H1 (cell line): Measurements from ENCODE around the gene MEMO1. TPM values are rescaled to one million over a fixed set of nuclear protein-coding genes. Genes with fewer than 3 reads are reported as not detected.

Experiments
- CTCF ChIA-PET: fragments of 300-600 bp; sonication (Branson Sonifier 250); formaldehyde crosslinking; loops from one replicate; lab custom pipeline; 2021; ENCODE audit not compliant: partially characterized antibody; lab: Charles Lee
- POLR2A ChIA-PET: fragments of 300-600 bp; sonication (Branson Sonifier 250); formaldehyde crosslinking; loops from one replicate; lab custom pipeline; 2021; ENCODE audit warnings: inconsistent platforms; ENCODE audit not compliant: partially characterized antibody; lab: Charles Lee
- DNase-seq, 2 experiments: peaks; one replicate each; pipeline versions ENCODE4 v3.0.0 to v3.0.0-alpha.2; 2010 to 2022; ENCODE audit warnings: low spot score in 2 of 2, low read depth in 1 of 2, mixed read lengths in 1 of 2
- FAIRE-seq: peaks from 2 replicates; lab custom pipeline; 2011; peaks lifted over from hg19 to GRCh38; lab: Jason Lieb, UNC
- H2AFZ ChIP-seq: 2 replicates; pipeline ENCODE4 v1.8.1; 2012; ENCODE audit warnings: low read length, inconsistent platforms
- H2AK5ac ChIP-seq: 2 replicates; pipeline ENCODE4 v1.6.1; 2013; ENCODE audit warnings: low read depth, low read length
- H2BK120ac ChIP-seq: replicated peaks from 2 replicates; pipeline ENCODE3; 2013; ENCODE audit warnings: low read depth, low read length, inconsistent platforms
- H2BK12ac ChIP-seq: 2 replicates; pipeline ENCODE4 v1.6.1; 2013; ENCODE audit warnings: low read depth, low read length
- H2BK15ac ChIP-seq: 2 replicates; pipeline ENCODE4 v1.6.1; 2013; ENCODE audit warnings: low read length
- H2BK20ac ChIP-seq: 2 replicates; pipeline ENCODE4 v1.6.1; 2013; ENCODE audit warnings: low read length
- H2BK5ac ChIP-seq: 2 replicates; pipeline ENCODE4 v1.6.1; 2013; ENCODE audit warnings: low read depth, low read length
- H3K14ac ChIP-seq: 2 replicates; pipeline ENCODE4 v1.6.1; 2013; ENCODE audit warnings: inconsistent platforms; ENCODE audit not compliant: insufficient read length
- H3K18ac ChIP-seq: 2 replicates; pipeline ENCODE4 v1.6.1; 2013; ENCODE audit warnings: low read length; ENCODE audit errors: extremely low read depth
- H3K23ac ChIP-seq: 2 replicates; pipeline ENCODE4 v1.6.1; 2013; ENCODE audit warnings: inconsistent platforms; ENCODE audit not compliant: insufficient read length
- H3K23me2 ChIP-seq: 2 replicates; pipeline ENCODE4 v1.6.1; 2013; ENCODE audit warnings: low read depth, low read length
- H3K27ac ChIP-seq: 2 replicates; pipeline ENCODE4 v1.6.1; 2011; ENCODE audit warnings: low read depth, low read length, inconsistent platforms
- H3K27me3 ChIP-seq, 4 experiments: replicated peaks in 1 of 4; 1 replicate in 1 of 4; 2 replicates in 3 of 4; pipeline versions ENCODE4 v1.6.1 to v1.8.1; 2011 to 2013; ENCODE audit warnings: low read length in 3 of 4, mild to moderate bottlenecking in 3 of 4, inconsistent platforms in 2 of 4, mixed read lengths in 2 of 4, moderate library complexity in 1 of 4; ENCODE audit not compliant: control insufficient read depth in 3 of 4, insufficient read depth in 3 of 4; ENCODE audit errors: extremely low read depth in 1 of 4
- H3K36me3 ChIP-seq, 4 experiments: 2 replicates each; pipeline versions ENCODE4 v1.6.1 to v1.8.1; 2011 to 2013; ENCODE audit warnings: mild to moderate bottlenecking in 4 of 4, low read length in 3 of 4, moderate library complexity in 2 of 4, control low read depth in 1 of 4, inconsistent platforms in 1 of 4; ENCODE audit not compliant: insufficient read depth in 4 of 4, control insufficient read depth in 2 of 4
- H3K4ac ChIP-seq: replicated peaks from 2 replicates; pipeline ENCODE3; 2013; ENCODE audit warnings: low read length, low read depth, mixed read lengths, inconsistent platforms; ENCODE audit not compliant: insufficient read length
- H3K4me1 ChIP-seq, 4 experiments: replicated peaks in 1 of 4; 1 replicate in 1 of 4; 2 replicates in 3 of 4; pipeline versions ENCODE4 v1.6.1 to v1.8.1; 2011 to 2013; ENCODE audit warnings: low read length in 3 of 4, inconsistent platforms in 2 of 4, mixed read lengths in 1 of 4; ENCODE audit not compliant: insufficient read depth in 4 of 4, control insufficient read depth in 3 of 4
- H3K4me2 ChIP-seq, 2 experiments: 2 replicates each; pipeline versions ENCODE4 v1.6.1 to v1.8.1; 2011 to 2013; ENCODE audit warnings: low read depth in 2 of 2, low read length in 2 of 2, control low read depth in 1 of 2, inconsistent platforms in 1 of 2, mild to moderate bottlenecking in 1 of 2; ENCODE audit not compliant: insufficient read depth in 1 of 2
- H3K4me3 ChIP-seq, 4 experiments: fragments of 200-600, 300-600 bp in 1 of 4; sonication (generic), shearing (Covaris generic), sonication (Bioruptor Twin) in 1 of 4; 2 replicates each; pipeline versions ENCODE4 v1.5.1 to v1.8.1; 2011 to 2016; ENCODE audit warnings: low read length in 4 of 4, low read depth in 3 of 4, control low read depth in 2 of 4, inconsistent platforms in 2 of 4, mild to moderate bottlenecking in 2 of 4, mixed read lengths in 1 of 4, moderate library complexity in 1 of 4; ENCODE audit not compliant: insufficient read depth in 2 of 4; ENCODE audit errors: extremely low read depth in 1 of 4
- H3K56ac ChIP-seq: replicated peaks from 2 replicates; pipeline ENCODE3; 2013; ENCODE audit warnings: low read depth, mild to moderate bottlenecking, mixed read lengths, low read length, inconsistent platforms; ENCODE audit not compliant: insufficient read length
- H3K79me1 ChIP-seq: 2 replicates; pipeline ENCODE4 v1.6.1; 2013; ENCODE audit warnings: low read depth, low read length, control low read depth
- H3K79me2 ChIP-seq, 2 experiments: 2 replicates each; pipeline versions ENCODE4 v1.6.1 to v1.8.1; 2012 to 2013; ENCODE audit warnings: low read length in 2 of 2, mild to moderate bottlenecking in 2 of 2, inconsistent platforms in 1 of 2; ENCODE audit not compliant: insufficient read depth in 2 of 2, control insufficient read depth in 1 of 2
- H3K9ac ChIP-seq, 4 experiments: replicated peaks in 1 of 4; 1 replicate in 1 of 4; 2 replicates in 3 of 4; pipeline versions ENCODE4 v1.6.1 to v1.8.1; 2011 to 2013; ENCODE audit warnings: low read depth in 3 of 4, low read length in 3 of 4, control low read depth in 2 of 4, mild to moderate bottlenecking in 2 of 4, moderate library complexity in 2 of 4, inconsistent platforms in 1 of 4; ENCODE audit errors: extremely low read depth in 1 of 4
- H3K9me3 ChIP-seq, 2 experiments: 2 replicates each; pipeline versions ENCODE4 v1.6.1 to v1.8.1; 2012 to 2013; ENCODE audit warnings: mild to moderate bottlenecking in 2 of 2, moderate library complexity in 2 of 2, control low read depth in 1 of 2, inconsistent platforms in 1 of 2, low read depth in 1 of 2, low read length in 1 of 2, mixed read lengths in 1 of 2; ENCODE audit not compliant: insufficient read depth in 2 of 2
- H4K20me1 ChIP-seq, 2 experiments: replicated peaks in 1 of 2; 2 replicates each; pipeline versions ENCODE3 to v1.8.1; 2011 to 2013; ENCODE audit warnings: inconsistent platforms in 2 of 2, low read length in 2 of 2, mild to moderate bottlenecking in 1 of 2; ENCODE audit not compliant: insufficient read depth in 2 of 2, control insufficient read depth in 1 of 2
- H4K5ac ChIP-seq: 2 replicates; pipeline ENCODE4 v1.6.1; 2013; ENCODE audit warnings: low read length, low read depth, mixed read lengths, inconsistent platforms; ENCODE audit not compliant: insufficient read length
- H4K8ac ChIP-seq: 2 replicates; pipeline ENCODE4 v1.8.0; 2013; ENCODE audit warnings: mild to moderate bottlenecking, moderate library complexity, low read length, inconsistent platforms; ENCODE audit not compliant: insufficient read depth; ENCODE audit errors: extremely low read depth
- H4K91ac ChIP-seq: replicated peaks from 2 replicates; pipeline ENCODE3; 2013; ENCODE audit warnings: low read length, mixed read lengths, inconsistent platforms; ENCODE audit not compliant: insufficient read length
- BCL11A ChIP-seq, 2 experiments: IDR thresholded peaks; one replicate each; pipeline ENCODE4 v1.6.1; 2011; ENCODE audit warnings: low read depth in 2 of 2, low read length in 2 of 2, mild to moderate bottlenecking in 2 of 2
- CHD1 ChIP-seq: IDR thresholded peaks from 2 replicates; pipeline ENCODE4 v1.6.1; 2012; ENCODE audit warnings: low read depth, low read length, improper control_type of control experiment
- FOSL1 ChIP-seq: IDR thresholded peaks from 2 replicates; pipeline ENCODE4 v1.6.1; 2011; ENCODE audit warnings: mild to moderate bottlenecking, low read depth, low read length, moderate library complexity; ENCODE audit not compliant: insufficient read depth
- GTF2F1 ChIP-seq: IDR thresholded peaks from 2 replicates; pipeline ENCODE4 v1.6.1; 2012; ENCODE audit warnings: low read depth, low read length, improper control_type of control experiment, borderline replicate concordance
- KDM1A ChIP-seq: fragments of 200-600, 300-600 bp; sonication (generic); IDR thresholded peaks from 2 replicates; pipeline ENCODE4 v1.7.1; 2016; ENCODE audit warnings: mild to moderate bottlenecking, low read length, borderline replicate concordance
- POLR2A ChIP-seq, 2 experiments: IDR thresholded peaks; 1 replicate in 1 of 2; 2 replicates in 1 of 2; pipeline ENCODE4 v1.6.1; 2011; ENCODE audit warnings: low read depth in 2 of 2, low read length in 2 of 2, mild to moderate bottlenecking in 2 of 2; ENCODE audit errors: control extremely low read depth in 1 of 2
- POLR2AphosphoS5 ChIP-seq: IDR thresholded peaks from 2 replicates; pipeline ENCODE4 v1.6.1; 2011; ENCODE audit warnings: low read depth, low read length
- RFX5 ChIP-seq: IDR thresholded peaks from 2 replicates; pipeline ENCODE4 v1.6.1; 2011; ENCODE audit warnings: low read depth, low read length, improper control_type of control experiment, borderline replicate concordance
- RXRA ChIP-seq: IDR thresholded peaks from 2 replicates; pipeline ENCODE4 v1.6.1; 2011; ENCODE audit warnings: low read depth, mild to moderate bottlenecking, low read length, moderate library complexity; ENCODE audit not compliant: insufficient read depth
- SIN3A ChIP-seq, 2 experiments: IDR thresholded peaks in 1 of 2; conservative IDR thresholded peaks in 1 of 2; 2 replicates each; pipeline ENCODE4 v1.6.1; 2011 to 2012; ENCODE audit warnings: low read length in 2 of 2, improper control_type of control experiment in 1 of 2, low read depth in 1 of 2, mild to moderate bottlenecking in 1 of 2
- SP4 ChIP-seq: IDR thresholded peaks from 2 replicates; pipeline ENCODE4 v1.6.1; 2012; ENCODE audit warnings: low read length, inconsistent platforms
- SRF ChIP-seq: IDR thresholded peaks from 2 replicates; pipeline ENCODE4 v1.6.1; 2011; ENCODE audit warnings: mild to moderate bottlenecking, low read depth, low read length, moderate library complexity
- TAF1 ChIP-seq: IDR thresholded peaks from 2 replicates; pipeline ENCODE4 v1.6.1; 2011; ENCODE audit warnings: mild to moderate bottlenecking, low read depth, low read length
- TBP ChIP-seq: IDR thresholded peaks from 2 replicates; pipeline ENCODE4 v1.6.1; 2011; ENCODE audit warnings: low read depth, low read length, improper control_type of control experiment
- TEAD4 ChIP-seq: IDR thresholded peaks from 2 replicates; pipeline ENCODE4 v1.6.1; 2012; ENCODE audit warnings: low read depth, low read length, inconsistent platforms, mixed read lengths
- WGBS, 2 experiments: shearing (Covaris generic) in 1 of 2; methylation state at CpG; one replicate each; pipeline versions ENCODE4 v1.1.6 to v1.1.7; 2013 to 2015; ENCODE audit warnings: low lambda C conversion rate in 2 of 2, mixed read lengths in 2 of 2, inconsistent platforms in 1 of 2, low coverage in 1 of 2, missing lambda C conversion rate in 1 of 2; ENCODE audit not compliant: insufficient replicate concordance in 2 of 2, insufficient coverage in 1 of 2, insufficient read length in 1 of 2; ENCODE audit errors: extremely low coverage in 1 of 2, missing lambda C conversion rate in 1 of 2; 5-methylcytosine and 5-hydroxymethylcytosine counted together
- polyA plus RNA-seq, 7 experiments: library from polyadenylated mRNA; depleted of rRNA in 3 of 7; stranded (reverse) in 5 of 7; unstranded in 2 of 7; fragments of >200 nt in 5 of 7; fragments of 200-250 nt in 2 of 7; gene quantifications; 1 replicate in 5 of 7; 2 replicates in 1 of 7; 4 replicates in 1 of 7; pipeline versions ENCODE4 v1.2.1 to v1.2.3, GENCODE V29; 2011 to 2013; ENCODE audit warnings: missing spikeins in 2 of 7, mixed read lengths in 2 of 7
- total RNA-seq: library from RNA; stranded (reverse); fragmentation: NEBNext Ultra II Directional; extraction: Animal tissue kit (Norgen Biotek cat#: 25700); gene quantifications from 2 replicates; pipeline ENCODE4 v1.2.1, GENCODE V29; 2021

MEMO1 gene
- total and polyA plus RNA-seq, 2 of the 8 experiments (the other 6 are each of a cell fraction or from before 2014, with no cell fraction given), result 26.9 to 54.7 TPM

DNA sequence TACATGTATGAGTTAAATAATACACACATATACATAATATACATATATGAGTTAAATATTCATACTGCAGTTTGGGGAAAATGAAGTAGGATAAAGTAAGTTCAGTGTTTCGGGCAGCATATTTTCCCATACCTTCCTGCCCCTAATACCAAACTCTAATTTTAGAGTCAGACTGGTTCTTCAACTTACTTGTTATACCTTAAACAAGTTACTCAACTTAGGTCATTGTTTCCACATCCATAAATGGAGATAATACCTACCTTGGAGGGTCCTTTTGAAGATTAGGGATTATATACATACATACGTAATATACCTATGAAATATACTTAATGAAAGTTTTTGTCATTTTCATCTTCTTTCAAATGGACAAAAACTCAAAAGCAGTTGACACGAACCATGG is 8.4 kb downstream of the MEMO1 start:
- H4K20me1 ChIP-seq, result peaks cover 0 to 10% of the 10 kb centered on the region in 2 experiments

More for the DNA sequence above, 8.4 kb downstream of the MEMO1 start:
- no peak overlapping the region for H2AFZ ChIP-seq
- no peaks in the 10 kb centered on the region for H3K9me3 ChIP-seq
- no peak overlapping the region for H3K56ac ChIP-seq
- H3K27me3 ChIP-seq, result no peaks in the 10 kb centered on the region
- peaks cover 3 to 91% of the 10 kb centered on the region in 2 experiments for H3K79me2 ChIP-seq
- no peak overlapping the region for H4K5ac ChIP-seq
- FAIRE-seq (no peak), DNase-seq (no peak)
- H3K36me3 ChIP-seq, result no peaks in the 10 kb centered on the region
- no peak overlapping the region for H3K4ac ChIP-seq
- WGBS, 2 experiments, result 91% methylated on average over 3 of the region's 3 CpGs; no CpG with 5 or more reads in 1 of the 2 experiments
- no peak overlapping the region for H4K91ac ChIP-seq
- no peak overlapping the region for H3K4me2 ChIP-seq
- no peak overlapping the region for H4K8ac ChIP-seq
- H3K27ac ChIP-seq, result no peak overlapping the region
- no peak overlapping the region for H3K9ac ChIP-seq
- H3K4me1 ChIP-seq, result no peaks in the 10 kb centered on the region
- H3K79me1 ChIP-seq, result peaks cover 5% of the 10 kb centered on the region
- no peak overlapping the region for H2BK15ac ChIP-seq
- H3K23ac ChIP-seq, result no peak overlapping the region
- CTCF ChIA-PET, result interaction anchor here (0.9 kb wide), 1 partner anchor 115 kb away, joined by 3 read pairs; no protein-coding TSS in a partner anchor
- POLR2A ChIA-PET, result no interaction called here
- H3K18ac ChIP-seq, result no peak overlapping the region
- no peak overlapping the region for H3K14ac ChIP-seq
- no peak for TF ChIP-seq TAF1
- no peak for TF ChIP-seq FOSL1
- TF ChIP-seq TEAD4, result no peak
- no peak for TF ChIP-seq SRF
- TF ChIP-seq SP4, result no peak
- no peak for TF ChIP-seq KDM1A
- no peak for TF ChIP-seq SIN3A (conservative IDR thresholded peaks at IDR 0.05 in 1 of 2, IDR thresholded peaks at IDR 0.05 in 1 of 2; ENCODE audit: low read depth in 1 of 2, low read length in 2 of 2)
- TF ChIP-seq RXRA, result no peak
- TF ChIP-seq GTF2F1, result no peak
- TF ChIP-seq POLR2A (IDR thresholded peaks at IDR 0.05; ENCODE audit: control extremely low read depth in 1 of 2, low read depth in 2 of 2, low read length in 2 of 2), result no peak
- no peak for TF ChIP-seq POLR2AphosphoS5
- TF ChIP-seq TBP, result no peak
- TF ChIP-seq CHD1, result no peak
- no peak for TF ChIP-seq RFX5
- TF ChIP-seq BCL11A (IDR thresholded peaks at IDR 0.05; ENCODE audit: low read depth in 2 of 2, low read length in 2 of 2), result no peak
- H2BK5ac ChIP-seq, result no peak overlapping the region
- H2AK5ac ChIP-seq, result no peak overlapping the region
- no peak overlapping the region for H3K4me3 ChIP-seq
- H3K23me2 ChIP-seq, result no peaks in the 10 kb centered on the region
- no peak overlapping the region for H2BK120ac ChIP-seq
- no peak overlapping the region for H2BK12ac ChIP-seq
- no peak overlapping the region for H2BK20ac ChIP-seq
